HL-60/S4 treated with retinoic acid at 250 ng/mL for 4 days and 3 days (cell line): ENCODE results near the gene DNAJC6.

Source experiments
- in situ Hi-C: fragments of 300-500 bp; cut with MboI; formaldehyde crosslinking; loops from 2 replicates; pipeline ENCODE4 v1.7.0; 2022; ENCODE audit warnings: low sequenced_read_pairs

The DNAJC6 gene

GRCh38 chr1:65458730-65459396 lies 149.5 kb downstream of the DNAJC6 start:
- in situ Hi-C loops = no loop called here

- in situ Hi-C loops = no loop called here
Measured at GRCh38 chr1:65459397-65459768, 150.0 kb downstream of the DNAJC6 start.
